Fibroblast of lung (primary cell): ENCODE results near the gene AAR2. TPM values are rescaled to one million over a fixed set of nuclear protein-coding genes. Genes with fewer than 3 reads are reported as not detected.

ENCODE experiments used
- DNase-seq, 2 donors: peaks; one replicate each; pipeline versions ENCODE4 v3.0.0 to v3.0.0-alpha.2; 2010; ENCODE audit warnings: low read depth in 2 of 2
- H2AFZ ChIP-seq: 2 replicates; pipeline ENCODE4 v1.5.1; 2012; ENCODE audit warnings: low read length, control low read depth, inconsistent platforms
- H3K27ac ChIP-seq: 2 replicates; pipeline ENCODE4 v1.5.1; 2011; ENCODE audit warnings: low read length, control low read depth; ENCODE audit not compliant: insufficient read depth
- H3K27me3 ChIP-seq: 2 replicates; pipeline ENCODE4 v1.5.1; 2011; ENCODE audit warnings: mild to moderate bottlenecking, low read length; ENCODE audit not compliant: control insufficient read depth, insufficient read depth
- H3K36me3 ChIP-seq: 2 replicates; pipeline ENCODE4 v1.5.1; 2011; ENCODE audit warnings: low read length; ENCODE audit not compliant: control insufficient read depth, insufficient read depth
- H3K4me1 ChIP-seq: 2 replicates; pipeline ENCODE4 v1.5.1; 2011; ENCODE audit warnings: low read length; ENCODE audit not compliant: control insufficient read depth, insufficient read depth; ENCODE audit errors: extremely low read depth
- H3K4me2 ChIP-seq: 2 replicates; pipeline ENCODE4 v1.5.1; 2011; ENCODE audit warnings: low read length, control low read depth; ENCODE audit not compliant: insufficient read depth; ENCODE audit errors: extremely low read depth
- H3K4me3 ChIP-seq, 4 experiments: fragments of 200-600 bp in 1 of 4; sonication (generic) in 1 of 4; replicated peaks in 1 of 4; 2 replicates each; pipeline ENCODE4 v1.5.1; 2011 to 2016; ENCODE audit warnings: low read length in 4 of 4, low read depth in 3 of 4, mild to moderate bottlenecking in 3 of 4, control low read depth in 2 of 4, inconsistent platforms in 1 of 4, mixed read lengths in 1 of 4; ENCODE audit not compliant: insufficient read depth in 1 of 4; ENCODE audit errors: control extremely low read depth in 1 of 4
- H3K79me2 ChIP-seq: 2 replicates; pipeline ENCODE4 v1.5.1; 2012; ENCODE audit warnings: mild to moderate bottlenecking, low read length, inconsistent platforms; ENCODE audit not compliant: control insufficient read depth, insufficient read depth
- H3K9ac ChIP-seq: 2 replicates; pipeline ENCODE4 v1.5.1; 2011; ENCODE audit warnings: mild to moderate bottlenecking, low read length, control low read depth; ENCODE audit not compliant: insufficient read depth
- H3K9me3 ChIP-seq: 2 replicates; pipeline ENCODE4 v1.5.1; 2012; ENCODE audit warnings: low read depth, low read length; ENCODE audit not compliant: control insufficient read depth, insufficient read depth
- H4K20me1 ChIP-seq: 2 replicates; pipeline ENCODE4 v1.5.1; 2011; ENCODE audit warnings: low read length; ENCODE audit not compliant: control insufficient read depth, insufficient read depth; ENCODE audit errors: extremely low read depth
- EZH2 ChIP-seq: IDR thresholded peaks from 2 replicates; pipeline ENCODE4 v1.5.1; 2012; ENCODE audit warnings: low read length, control low read depth, mild to moderate bottlenecking; ENCODE audit errors: missing control alignments
- polyA plus RNA-seq, 2 donors: library from polyadenylated mRNA; depleted of rRNA in 1 of 2; stranded (reverse) in 1 of 2; unstranded in 1 of 2; fragments of >200 nt; gene quantifications; 2 replicates each; pipeline ENCODE4 v1.2.1, GENCODE V29; 2011 to 2012; ENCODE audit warnings: missing spikeins in 1 of 2
- total RNA-seq: library from RNA; depleted of rRNA; stranded (reverse); fragments of >200 nt; gene quantifications from 2 replicates; pipeline ENCODE4 v1.2.1, GENCODE V29; 2014
- TF ChIP-seq, protein P1 (sequence below), 2 donors: IDR thresholded peaks in 1 of 2; conservative IDR thresholded peaks in 1 of 2; 1 replicate in 1 of 2; 2 replicates in 1 of 2; pipeline ENCODE4 v1.5.1; 2011 to 2012; ENCODE audit warnings: low read length in 2 of 2, control low read depth in 1 of 2, inconsistent platforms in 1 of 2, low read depth in 1 of 2, mild to moderate bottlenecking in 1 of 2

AAR2 gene
- total and polyA plus RNA-seq, 2 donors (not counting 1 experiment from before 2014, with no cell fraction given), result 24.6 to 25.3 TPM

DNA sequence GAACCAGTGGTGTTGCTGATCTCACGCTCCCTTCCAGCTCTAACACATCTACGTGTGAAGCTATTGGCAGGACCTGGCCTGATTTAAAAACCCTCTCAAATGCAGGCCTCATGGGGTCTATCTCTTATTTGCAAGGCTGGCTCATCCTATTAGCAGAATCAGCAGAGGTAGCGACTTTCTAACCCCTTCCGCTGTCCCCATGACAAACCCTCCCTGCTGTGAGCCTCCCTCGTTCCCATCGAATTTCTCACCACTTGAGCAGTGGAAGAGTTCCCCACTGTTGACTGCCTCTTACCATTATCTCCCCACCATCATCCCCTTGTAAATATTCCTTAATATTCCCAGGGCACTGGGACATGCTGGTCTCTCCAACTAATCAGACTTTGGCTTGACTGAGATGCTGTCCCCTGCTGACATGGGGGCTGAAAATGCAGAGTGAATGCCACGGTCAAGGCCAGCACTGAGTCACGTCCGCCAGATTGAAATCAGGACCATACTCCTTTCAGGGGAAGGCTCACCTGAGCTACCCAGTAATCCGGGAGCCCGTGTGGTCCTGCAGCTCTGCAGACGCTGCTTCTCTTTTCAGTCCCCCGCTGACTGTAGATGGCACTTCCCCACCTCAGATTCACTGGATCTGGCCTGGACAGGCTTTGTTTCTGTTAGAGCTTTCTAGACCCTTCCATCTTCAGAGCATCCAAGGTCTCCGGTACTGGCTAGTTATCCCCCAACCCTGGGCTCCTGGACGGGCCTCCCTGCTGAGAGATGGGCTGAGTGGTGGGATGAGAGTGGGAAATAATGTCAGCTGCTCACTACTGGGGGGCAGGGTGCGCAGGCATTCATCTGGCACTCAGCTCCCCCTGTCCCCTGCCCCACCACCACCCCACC, 23.1 kb downstream of the AAR2 start:
- Histone ChIP-seq H3K4me3 (no peak overlapping the region), H2AFZ (no peak overlapping the region), H3K27ac (no peak overlapping the region), H3K79me2 (no peaks in the 10 kb centered on the region), H3K4me2 (no peak overlapping the region), H3K36me3 (peaks cover 4% of the 10 kb centered on the region), H3K4me1 (no peaks in the 10 kb centered on the region), H3K9ac (no peak overlapping the region), H3K27me3 (no peaks in the 10 kb centered on the region), H3K9me3 (no peaks in the 10 kb centered on the region), H4K20me1 (no peaks in the 10 kb centered on the region)
- no peak for TF ChIP-seq EZH2
- TF ChIP-seq, protein P1, sequence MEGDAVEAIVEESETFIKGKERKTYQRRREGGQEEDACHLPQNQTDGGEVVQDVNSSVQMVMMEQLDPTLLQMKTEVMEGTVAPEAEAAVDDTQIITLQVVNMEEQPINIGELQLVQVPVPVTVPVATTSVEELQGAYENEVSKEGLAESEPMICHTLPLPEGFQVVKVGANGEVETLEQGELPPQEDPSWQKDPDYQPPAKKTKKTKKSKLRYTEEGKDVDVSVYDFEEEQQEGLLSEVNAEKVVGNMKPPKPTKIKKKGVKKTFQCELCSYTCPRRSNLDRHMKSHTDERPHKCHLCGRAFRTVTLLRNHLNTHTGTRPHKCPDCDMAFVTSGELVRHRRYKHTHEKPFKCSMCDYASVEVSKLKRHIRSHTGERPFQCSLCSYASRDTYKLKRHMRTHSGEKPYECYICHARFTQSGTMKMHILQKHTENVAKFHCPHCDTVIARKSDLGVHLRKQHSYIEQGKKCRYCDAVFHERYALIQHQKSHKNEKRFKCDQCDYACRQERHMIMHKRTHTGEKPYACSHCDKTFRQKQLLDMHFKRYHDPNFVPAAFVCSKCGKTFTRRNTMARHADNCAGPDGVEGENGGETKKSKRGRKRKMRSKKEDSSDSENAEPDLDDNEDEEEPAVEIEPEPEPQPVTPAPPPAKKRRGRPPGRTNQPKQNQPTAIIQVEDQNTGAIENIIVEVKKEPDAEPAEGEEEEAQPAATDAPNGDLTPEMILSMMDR (conservative IDR thresholded peaks at IDR 0.05 in 1 of 2, IDR thresholded peaks at IDR 0.05 in 1 of 2; ENCODE audit: low read depth in 1 of 2, low read length in 2 of 2), result no peak
- no peak for DNase-seq

DNA sequence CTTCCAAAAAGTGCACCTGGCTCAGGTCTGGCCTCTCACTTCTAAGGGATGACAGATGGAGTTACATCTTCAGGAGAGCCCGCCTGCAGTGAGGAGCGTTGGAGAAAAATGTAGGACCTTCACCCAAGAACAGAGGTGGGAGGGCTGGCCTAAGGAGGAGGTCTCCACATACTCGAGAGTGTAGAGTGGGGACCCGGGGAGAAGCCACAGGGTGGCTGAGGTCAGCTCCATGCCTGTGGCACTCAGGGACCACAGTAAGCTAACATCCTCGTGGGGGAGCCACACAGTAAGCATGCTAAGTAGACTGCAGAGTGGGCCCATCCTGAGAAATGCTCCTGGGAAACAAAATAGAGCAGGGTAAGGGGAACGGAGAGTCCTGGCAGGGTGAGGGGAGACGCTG, 24.0 kb downstream of the AAR2 start:
- H3K4me3 ChIP-seq, result no peak overlapping the region
- no peak overlapping the region for H2AFZ ChIP-seq
- TF ChIP-seq, protein P1 (conservative IDR thresholded peaks at IDR 0.05 in 1 of 2, IDR thresholded peaks at IDR 0.05 in 1 of 2; ENCODE audit: low read depth in 1 of 2, low read length in 2 of 2), result no peak
- TF ChIP-seq EZH2, result no peak
- H3K4me1 ChIP-seq, result no peaks in the 10 kb centered on the region
- no peaks in the 10 kb centered on the region for H4K20me1 ChIP-seq
- no peak overlapping the region for H3K4me2 ChIP-seq
- H3K9me3 ChIP-seq, result no peaks in the 10 kb centered on the region
- H3K27me3 ChIP-seq, result no peaks in the 10 kb centered on the region
- H3K79me2 ChIP-seq, result no peaks in the 10 kb centered on the region
- H3K9ac ChIP-seq, result no peak overlapping the region
- H3K27ac ChIP-seq, result no peak overlapping the region
- DNase-seq, result no peak
- peaks cover 4% of the 10 kb centered on the region for H3K36me3 ChIP-seq

DNA sequence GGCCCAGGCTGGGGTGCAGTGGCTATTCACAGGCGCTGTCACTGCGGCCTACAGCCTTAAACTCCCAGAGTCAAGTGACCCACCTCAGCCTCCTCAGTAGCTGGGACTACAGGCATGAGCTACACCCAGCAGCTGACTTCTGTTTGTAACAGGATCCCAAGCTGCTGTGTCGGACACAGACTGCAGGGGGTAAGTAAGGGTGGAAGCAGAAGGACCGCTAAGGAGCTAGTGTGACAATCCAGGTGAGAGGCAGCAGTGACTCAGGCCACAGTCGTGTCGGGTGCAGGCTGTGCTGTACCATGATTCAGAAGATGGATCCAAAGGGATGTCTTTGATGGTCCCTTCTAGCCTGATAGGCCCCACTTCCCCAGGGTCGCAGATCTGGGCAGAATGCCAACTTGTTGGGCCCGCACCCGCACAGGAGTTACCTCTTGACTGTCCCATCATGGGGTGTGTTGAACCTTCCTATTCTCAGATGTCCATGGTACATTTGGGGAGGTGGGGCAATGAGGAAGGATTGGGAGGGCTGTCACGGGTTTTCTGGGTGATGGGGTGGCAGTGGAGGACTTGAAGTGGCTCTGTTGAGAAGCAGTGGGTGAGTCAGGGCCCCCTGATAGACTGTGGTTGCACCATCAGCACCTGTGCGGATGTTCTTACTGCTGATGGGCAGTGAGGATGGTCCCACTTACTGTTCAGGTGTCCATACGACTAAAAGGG, 25.3 kb downstream of the AAR2 start:
- TF ChIP-seq, protein P1 (conservative IDR thresholded peaks at IDR 0.05 in 1 of 2, IDR thresholded peaks at IDR 0.05 in 1 of 2; ENCODE audit: low read depth in 1 of 2, low read length in 2 of 2), result no peak
- no peak for TF ChIP-seq EZH2
- no peaks in the 10 kb centered on the region for H4K20me1 ChIP-seq
- H3K4me2 ChIP-seq, result no peak overlapping the region
- peaks cover under 1% of the 10 kb centered on the region for H3K36me3 ChIP-seq
- no peak overlapping the region for H3K4me3 ChIP-seq
- H3K79me2 ChIP-seq, result no peaks in the 10 kb centered on the region
- H3K9me3 ChIP-seq, result no peaks in the 10 kb centered on the region
- no peak for DNase-seq
- no peak overlapping the region for H2AFZ ChIP-seq
- H3K9ac ChIP-seq, result no peak overlapping the region
- no peaks in the 10 kb centered on the region for H3K4me1 ChIP-seq
- H3K27ac ChIP-seq, result no peak overlapping the region
- H3K27me3 ChIP-seq, result no peaks in the 10 kb centered on the region
